SK-N-MC (cell line): ENCODE measurements around the gene BARHL2.
A peak's percentile ranks its signal among the peaks of the same experiment; 100 is the strongest.

Experiments
- DNase-seq: peaks from one replicate; pipeline ENCODE4 v3.0.0-alpha.2; 2011; ENCODE audit warnings: low read depth, low spot score
- H3K27ac ChIP-seq: fragments of 200-600 bp; sonication (generic); 2 replicates; pipeline ENCODE4 v1.5.1; 2016; ENCODE audit warnings: mixed run types
- H3K36me3 ChIP-seq: fragments of 200-600 bp; sonication (generic); 2 replicates; pipeline ENCODE4 v1.6.1; 2017; ENCODE audit warnings: antibody characterized with exemption, low read length, mixed read lengths; ENCODE audit not compliant: insufficient read depth
- H3K4me3 ChIP-seq: fragments of 200-600 bp; sonication (generic); 2 replicates; pipeline ENCODE4 v1.5.1; 2016
- H3K9ac ChIP-seq: fragments of 200-600 bp; sonication (generic); 2 replicates; pipeline ENCODE4 v1.8.0; 2017; ENCODE audit warnings: mixed run types, mixed read lengths; ENCODE audit not compliant: insufficient read length
- H3K9me3 ChIP-seq: fragments of 200-600 bp; sonication (generic); 2 replicates; pipeline ENCODE4 v1.6.1; 2017; ENCODE audit warnings: low read depth, mild to moderate bottlenecking, antibody characterized with exemption, low read length, moderate library complexity, mixed read lengths
- EZH2 ChIP-seq: fragments of 200-600 bp; sonication (generic); IDR thresholded peaks from one replicate; pipeline ENCODE4 v1.6.1; 2017; ENCODE audit warnings: antibody characterized with exemption
- FOXP2 ChIP-seq: optimal IDR thresholded peaks from 2 replicates; pipeline ENCODE3; 2011; ENCODE audit warnings: mild to moderate bottlenecking, moderate library complexity; ENCODE audit not compliant: insufficient read depth; ENCODE audit errors: extremely low read length, control extremely low read depth
- POLR2AphosphoS5 ChIP-seq: IDR thresholded peaks from 2 replicates; pipeline ENCODE4 v1.6.1; 2012; ENCODE audit warnings: mild to moderate bottlenecking, low read depth, low read length, borderline replicate concordance

Gene BARHL2

GRCh38 chr1:90726425-90726985 lies 9.4 kb upstream of the BARHL2 start:
- Histone ChIP-seq H3K9me3 (no peaks in the 10 kb centered on the region), H3K4me3 (no peak overlapping the region), H3K9ac (no peak overlapping the region), H3K36me3 (no peaks in the 10 kb centered on the region), H3K27ac (no peak overlapping the region)
- no peak for DNase-seq
- no peak for TF ChIP-seq POLR2AphosphoS5
- no peak for TF ChIP-seq EZH2
- TF ChIP-seq FOXP2 = no peak

- Histone ChIP-seq H3K9ac (no peak overlapping the region), H3K27ac (no peak overlapping the region), H3K9me3 (no peaks in the 10 kb centered on the region), H3K36me3 (no peaks in the 10 kb centered on the region), H3K4me3 (no peak overlapping the region)
- TF ChIP-seq EZH2 (no peak), POLR2AphosphoS5 (no peak), FOXP2 (no peak)
- no peak for DNase-seq
These were observed 8.7 kb upstream of the BARHL2 start for GRCh38 chr1:90725657-90726424.

- no peak overlapping the region for H3K27ac ChIP-seq
- no peak for DNase-seq
- H3K9ac ChIP-seq = no peak overlapping the region
- no peaks in the 10 kb centered on the region for H3K9me3 ChIP-seq
- no peak for TF ChIP-seq POLR2AphosphoS5
- TF ChIP-seq FOXP2 = no peak
- no peak for TF ChIP-seq EZH2
- peak overlapping the region; percentile 39 for H3K4me3 ChIP-seq
- no peaks in the 10 kb centered on the region for H3K36me3 ChIP-seq
These were observed 8.0 kb upstream of the BARHL2 start for GRCh38 chr1:90724926-90725656.

- no peak for DNase-seq
- H3K9me3 ChIP-seq = no peaks in the 10 kb centered on the region
- H3K36me3 ChIP-seq = no peaks in the 10 kb centered on the region
- H3K9ac ChIP-seq = no peak overlapping the region
- no peak overlapping the region for H3K4me3 ChIP-seq
- H3K27ac ChIP-seq = no peak overlapping the region
- no peak for TF ChIP-seq POLR2AphosphoS5
- no peak for TF ChIP-seq EZH2
- no peak for TF ChIP-seq FOXP2
These were observed 7.3 kb upstream of the BARHL2 start for GRCh38 chr1:90724361-90724760.

- Histone ChIP-seq H3K9me3 (no peaks in the 10 kb centered on the region), H3K9ac (no peak overlapping the region), H3K36me3 (no peaks in the 10 kb centered on the region), H3K4me3 (no peak overlapping the region), H3K27ac (no peak overlapping the region)
- DNase-seq = no peak
- no peak for TF ChIP-seq POLR2AphosphoS5
These were observed 6.5 kb upstream of the BARHL2 start for GRCh38 chr1:90723590-90724108.

GRCh38 chr1:90722874-90723589 lies 5.9 kb upstream of the BARHL2 start:
- Histone ChIP-seq H3K9me3 (no peaks in the 10 kb centered on the region), H3K36me3 (no peaks in the 10 kb centered on the region), H3K4me3 (no peak overlapping the region), H3K27ac (no peak overlapping the region), H3K9ac (no peak overlapping the region)
- DNase-seq = no peak
- TF ChIP-seq POLR2AphosphoS5 = no peak
- TF ChIP-seq FOXP2 = no peak
- TF ChIP-seq EZH2 = no peak

GRCh38 chr1:90721210-90722194 lies 4.4 kb upstream of the BARHL2 start:
- H3K27ac ChIP-seq = no peak overlapping the region
- no peaks in the 10 kb centered on the region for H3K36me3 ChIP-seq
- no peaks in the 10 kb centered on the region for H3K9me3 ChIP-seq
- DNase-seq = peak; percentile 34
- peak overlapping the region; percentile 3; the same call in 1 of the 2 replicates for H3K4me3 ChIP-seq
- H3K9ac ChIP-seq = no peak overlapping the region
- TF ChIP-seq FOXP2 (peak; percentile 62), POLR2AphosphoS5 (no peak)
